NCI-H2227 (cell line): Measurements from ENCODE around the gene ZC3H4.
"Not testable (repeated sequence)": the region's sequence is repeated elsewhere in the genome, so short reads cannot be mapped to it uniquely, and the experiment has no call there.

Experiments
- DNase-seq: peaks from one replicate; lab custom pipeline; 2025; ENCODE audit not compliant: unreplicated experiment; lab: John Stamatoyannopoulos, UW

Gene ZC3H4

DNA sequence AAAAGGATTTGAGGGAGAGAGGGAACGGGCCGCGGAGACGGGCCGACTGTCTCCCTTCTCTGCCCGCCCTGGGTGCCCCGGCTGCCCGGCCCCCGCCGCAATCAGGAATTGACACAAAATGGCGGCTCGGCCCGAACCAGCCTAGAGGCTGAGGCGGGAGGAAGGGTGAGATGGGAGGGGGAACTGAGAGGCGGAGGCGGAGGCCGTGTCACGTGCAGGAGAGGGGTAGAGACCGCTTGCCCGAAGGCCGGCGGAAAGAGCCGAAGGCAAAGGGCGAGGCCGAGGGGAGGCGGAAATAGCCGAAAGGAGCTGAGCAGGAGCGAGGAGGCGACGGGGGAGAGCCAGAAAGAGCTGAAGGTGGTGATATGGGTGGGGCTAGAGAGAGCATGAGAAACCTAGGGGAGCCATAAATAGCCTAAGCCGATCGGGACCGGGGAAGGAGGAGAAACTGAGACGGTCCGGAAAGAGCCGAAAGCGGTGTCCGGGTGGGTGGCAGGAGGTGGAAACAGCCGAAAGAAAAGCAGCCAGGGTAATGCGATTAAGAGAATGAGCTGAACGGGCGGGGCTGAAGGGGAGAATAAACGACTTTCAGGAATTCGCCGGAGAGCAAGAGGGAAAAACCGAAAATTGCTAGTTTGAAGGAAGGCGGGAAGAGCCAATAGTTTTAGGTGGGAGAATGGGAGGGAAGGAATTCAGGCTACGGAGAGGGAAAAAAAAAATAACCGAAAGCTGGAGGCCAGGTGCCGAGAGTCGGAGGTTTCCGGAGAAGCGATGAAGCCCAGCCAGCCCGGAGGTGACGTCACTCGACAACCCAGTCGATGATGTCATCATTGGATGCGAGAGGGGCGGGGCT lies at the start of gene ZC3H4:
TSS of gene ZC3H4 (minus strand) at position 780 of the 853 bp plus-strand sequence. CDS start 1,192 bp downstream, outside the sequence.
- DNase-seq, result peak; percentile 97

DNA sequence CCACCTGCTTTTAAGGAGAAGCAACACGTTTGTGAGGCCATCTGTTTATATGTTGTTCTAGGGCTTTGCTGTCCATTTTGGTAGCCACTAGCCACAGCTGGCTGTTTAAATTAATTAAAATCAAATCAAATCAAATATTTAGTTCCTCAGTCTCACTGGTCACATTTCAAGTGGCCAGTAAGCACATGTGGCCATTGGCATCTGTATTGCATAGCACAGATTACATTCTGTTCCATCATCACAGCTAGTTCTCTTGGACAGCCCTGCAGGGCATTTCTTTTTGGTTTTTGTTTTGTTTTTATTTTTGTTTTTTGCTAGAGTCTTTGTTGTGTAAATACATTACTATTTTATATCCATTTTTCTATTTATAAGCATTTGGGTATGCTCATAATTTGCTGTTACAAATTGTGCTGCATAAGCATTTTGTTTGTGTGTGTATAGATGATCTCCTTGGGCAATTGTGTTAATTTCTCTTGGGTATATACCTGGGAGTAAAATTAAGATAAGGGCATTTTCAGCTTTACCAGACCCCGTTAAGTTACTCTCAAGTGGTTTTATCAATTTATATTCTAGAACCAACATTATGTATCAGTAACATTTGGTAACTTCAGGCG lies 48.4 kb upstream of the ZC3H4 start:
- no peak for DNase-seq

DNA sequence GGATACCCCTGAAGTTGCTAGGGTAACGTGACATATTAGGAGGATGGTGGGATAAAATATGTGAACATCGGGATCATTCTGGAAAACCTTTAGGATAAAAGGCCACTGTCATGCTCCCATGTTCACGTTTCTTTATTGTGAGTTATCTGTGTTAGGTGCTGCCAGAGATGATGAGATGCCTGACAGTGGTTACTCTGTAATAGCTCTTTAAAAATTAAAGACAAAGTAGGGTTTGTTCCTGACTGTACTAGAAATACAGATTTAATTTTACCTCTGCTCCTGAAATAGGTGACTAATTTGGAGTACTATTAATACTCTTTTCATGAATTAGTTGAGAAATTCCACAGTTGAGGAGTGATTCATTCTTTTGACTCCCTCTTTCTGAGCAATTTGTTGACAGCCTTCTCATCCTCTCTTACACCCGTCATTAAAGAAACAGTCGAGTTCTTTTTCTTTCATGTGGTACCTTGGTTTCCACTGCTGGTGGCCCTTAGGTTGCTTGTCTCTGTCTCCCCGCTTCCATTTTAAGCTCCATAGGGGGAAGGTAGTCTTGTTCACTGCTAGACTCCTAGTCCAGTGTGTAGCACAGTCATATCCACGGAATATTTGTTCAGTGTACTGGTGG lies 45.4 kb upstream of the ZC3H4 start:
- DNase-seq, result no peak

DNA sequence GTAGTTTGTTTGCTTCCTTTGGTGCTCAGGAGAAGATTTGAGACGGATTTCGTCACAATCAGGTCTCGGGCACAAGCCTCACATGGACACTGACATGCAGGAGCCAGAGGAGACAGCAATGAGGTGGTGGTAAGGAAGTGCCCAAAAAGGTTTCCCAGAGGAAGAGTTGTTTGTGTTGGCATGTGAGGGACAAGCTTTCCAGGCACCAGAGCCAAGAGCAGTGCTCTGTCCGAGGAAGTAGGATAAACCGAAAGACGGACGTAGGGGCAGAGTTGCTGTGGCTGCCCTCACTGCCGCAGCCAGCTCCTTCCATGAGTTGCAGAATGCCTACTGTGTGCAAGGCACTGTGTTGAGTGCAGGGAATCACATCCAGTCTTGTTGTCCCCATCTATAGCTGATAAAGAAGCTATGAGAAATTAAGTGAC lies 44.8 kb upstream of the ZC3H4 start:
- DNase-seq, result no peak

DNA sequence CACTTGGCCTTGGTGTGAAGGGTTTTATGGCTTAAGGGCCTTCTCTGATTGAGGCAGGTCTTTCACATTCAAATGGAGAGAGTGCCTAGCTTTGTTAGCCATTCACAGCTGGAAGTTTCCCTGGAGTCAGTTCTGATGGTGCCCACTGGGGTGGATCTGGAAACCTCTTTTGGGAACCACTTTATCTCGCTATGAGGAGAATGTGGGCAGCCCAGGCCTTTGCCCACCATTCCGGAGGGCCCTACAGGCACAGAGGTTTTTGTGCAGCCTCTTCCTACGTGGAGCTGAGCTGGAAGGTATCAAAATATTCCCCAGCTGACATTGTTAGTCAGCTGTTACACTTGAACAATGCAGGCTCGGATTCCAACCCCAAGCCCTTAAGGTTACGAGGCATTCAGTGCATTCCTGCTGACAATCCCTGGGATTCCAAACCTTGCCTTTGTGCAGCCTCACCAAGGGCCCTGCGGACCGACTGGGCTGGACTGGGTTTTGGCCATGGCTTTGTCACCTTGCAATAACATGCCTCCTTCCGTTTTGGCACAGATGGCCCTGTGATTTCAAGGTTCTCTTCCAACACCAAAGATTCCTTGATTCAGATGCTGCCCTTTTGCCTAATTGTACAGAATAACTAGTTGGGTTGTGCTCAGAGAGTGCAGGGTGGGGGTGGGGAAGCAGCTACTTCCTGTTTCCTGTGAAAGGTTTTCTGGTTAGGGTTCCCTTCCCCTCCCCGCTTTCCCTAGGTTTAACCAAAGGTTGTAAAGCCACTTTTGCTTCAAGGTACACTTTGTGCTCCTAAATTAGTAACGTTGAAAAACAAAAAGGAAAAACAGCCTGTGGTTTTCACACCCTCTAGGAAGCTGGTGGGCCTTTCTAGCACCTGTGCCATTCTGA lies 44.1 kb upstream of the ZC3H4 start:
- peak; percentile 55 for DNase-seq

DNA sequence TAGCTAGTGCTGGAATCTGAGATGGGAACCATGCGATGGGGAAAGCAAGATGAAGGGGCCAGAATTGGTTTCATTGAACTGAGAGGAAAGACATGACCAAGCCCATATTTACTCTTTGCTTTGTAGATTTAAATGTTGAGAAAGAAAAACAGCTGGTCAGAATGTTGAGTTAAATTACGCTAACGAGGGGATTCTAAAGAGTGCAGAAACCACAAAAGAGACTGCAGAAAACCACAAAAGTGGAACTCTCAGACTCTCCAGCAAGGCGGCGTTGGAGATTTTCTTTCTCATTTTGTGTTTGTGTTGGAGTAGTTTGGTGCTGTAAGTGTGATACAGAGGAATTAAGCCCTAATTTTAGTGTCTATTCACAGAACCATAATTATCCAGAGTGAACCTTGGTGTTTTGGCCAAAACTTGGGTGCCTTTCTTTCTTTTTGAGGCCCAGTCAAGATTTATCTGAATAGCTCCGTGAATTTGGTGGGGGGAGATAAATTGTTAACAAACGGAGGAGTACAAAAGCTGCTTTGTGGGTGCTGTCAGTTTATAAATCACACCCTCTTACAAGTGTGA lies 43.4 kb upstream of the ZC3H4 start:
- no peak for DNase-seq

DNA sequence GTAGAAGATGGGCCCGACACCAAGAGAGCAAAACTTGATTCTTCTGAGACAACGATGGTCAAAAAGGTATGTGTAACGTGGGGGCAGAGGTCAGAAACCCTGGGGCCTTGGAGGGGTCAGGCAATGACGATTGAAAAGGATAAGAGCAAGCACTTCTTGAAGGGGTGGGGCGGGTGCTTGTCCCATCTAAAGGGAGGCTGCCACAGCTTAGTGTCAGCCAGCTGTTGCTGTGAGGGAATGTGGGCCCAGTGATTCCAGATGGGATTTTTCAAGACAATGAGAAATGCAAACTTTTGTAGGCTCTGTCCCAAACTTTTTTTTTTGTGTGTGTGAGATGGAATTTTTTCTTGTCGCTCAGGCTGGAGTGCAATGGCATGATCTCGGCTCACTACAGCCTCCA lies 41.6 kb upstream of the ZC3H4 start:
- DNase-seq, result no peak

DNA sequence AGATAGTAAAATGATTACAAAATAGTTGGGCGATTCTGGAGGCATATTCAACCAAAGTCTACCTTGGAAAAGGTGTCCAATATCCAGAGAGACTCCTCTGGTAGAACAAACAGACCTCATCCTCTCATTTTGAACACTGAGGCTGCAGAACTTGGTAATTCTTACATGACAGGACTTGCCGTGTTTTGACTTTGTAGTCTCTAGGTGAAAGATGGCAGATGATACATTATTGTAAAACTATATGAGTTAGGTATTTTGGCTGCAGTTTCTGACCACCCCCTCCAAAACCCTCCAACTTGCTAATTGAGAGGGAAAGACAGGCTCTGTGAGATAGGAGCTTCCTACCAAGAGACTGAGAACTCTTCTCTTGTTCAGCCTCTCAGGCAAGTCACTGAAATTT lies 39.7 kb upstream of the ZC3H4 start:
- DNase-seq, result no peak

DNA sequence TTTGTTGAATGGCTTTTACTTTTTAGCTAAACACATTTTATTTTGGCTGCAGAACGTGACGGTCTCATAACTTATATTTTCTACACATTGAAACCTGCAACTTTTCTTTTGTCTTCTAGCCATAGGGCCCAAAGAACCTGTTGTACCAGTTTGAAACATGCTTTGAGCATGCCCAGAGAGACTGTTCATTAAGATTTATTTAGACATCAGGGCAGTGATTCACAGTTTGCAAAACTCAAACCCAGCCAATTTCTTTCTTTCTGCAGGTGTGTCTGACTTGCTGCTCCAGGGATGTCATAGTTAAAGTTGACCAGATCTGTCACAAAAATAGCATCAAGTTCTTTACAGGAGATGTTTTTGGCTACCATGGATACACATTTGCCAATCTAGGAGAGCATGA lies 39.1 kb upstream of the ZC3H4 start:
- no peak for DNase-seq

DNA sequence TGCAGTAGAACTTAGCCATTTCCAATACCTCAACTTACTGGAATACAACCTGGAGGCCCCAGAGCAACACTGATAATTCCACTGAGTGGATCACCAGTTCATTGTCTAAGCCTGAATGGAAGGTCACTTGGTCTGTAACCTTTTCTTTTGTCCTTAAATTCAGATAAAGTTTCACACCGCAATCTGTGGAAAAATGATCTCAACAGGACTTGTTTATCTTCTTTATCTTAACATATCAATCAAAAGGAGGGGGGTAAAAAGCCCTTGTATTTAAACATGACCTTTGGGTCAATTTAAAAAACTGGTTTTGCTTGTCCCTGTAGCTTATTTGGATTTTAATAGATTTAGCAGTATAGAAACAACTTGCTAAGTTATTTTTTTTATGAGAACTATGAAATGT lies 38.6 kb upstream of the ZC3H4 start:
- DNase-seq, result no peak

DNA sequence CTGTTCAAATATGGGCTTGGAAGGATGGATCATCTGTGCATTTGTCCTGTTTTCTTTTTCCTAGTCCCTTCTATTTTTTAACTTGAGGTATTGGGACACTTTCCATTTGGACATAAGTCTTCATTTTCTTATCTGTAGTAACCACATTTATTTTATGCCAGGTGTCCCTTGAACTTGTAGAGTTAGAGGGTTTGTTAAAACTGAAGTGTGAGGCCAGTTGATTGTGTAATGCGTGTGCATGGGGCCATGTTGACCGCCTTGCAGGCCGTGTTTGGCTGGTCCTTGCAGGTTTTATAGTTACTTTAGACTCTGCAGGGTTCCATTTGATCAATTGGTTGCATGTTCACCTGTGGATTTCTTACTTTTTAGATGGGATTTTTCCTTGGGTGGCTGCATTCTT lies 38.1 kb upstream of the ZC3H4 start:
- no peak for DNase-seq

DNA sequence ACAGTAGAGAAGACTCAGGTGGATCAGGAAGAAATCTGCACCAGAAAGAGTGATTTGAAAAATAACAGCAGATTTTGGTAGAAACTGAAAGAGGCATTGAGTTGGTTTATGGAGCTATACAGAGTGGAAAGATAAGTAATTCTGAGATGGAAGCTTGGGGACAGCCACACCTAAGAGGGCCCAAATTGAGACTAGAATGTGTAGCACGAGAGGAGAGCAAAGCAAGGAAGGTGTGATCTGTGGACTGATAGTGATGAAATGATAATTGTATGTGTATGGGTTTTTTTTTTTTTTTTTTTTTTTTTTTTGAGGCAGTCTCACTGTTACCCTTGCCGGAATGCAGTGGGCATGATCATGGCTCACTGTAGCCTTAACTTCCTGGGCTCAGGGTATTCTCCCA lies 33.3 kb upstream of the ZC3H4 start:
- DNase-seq, result no peak

DNA sequence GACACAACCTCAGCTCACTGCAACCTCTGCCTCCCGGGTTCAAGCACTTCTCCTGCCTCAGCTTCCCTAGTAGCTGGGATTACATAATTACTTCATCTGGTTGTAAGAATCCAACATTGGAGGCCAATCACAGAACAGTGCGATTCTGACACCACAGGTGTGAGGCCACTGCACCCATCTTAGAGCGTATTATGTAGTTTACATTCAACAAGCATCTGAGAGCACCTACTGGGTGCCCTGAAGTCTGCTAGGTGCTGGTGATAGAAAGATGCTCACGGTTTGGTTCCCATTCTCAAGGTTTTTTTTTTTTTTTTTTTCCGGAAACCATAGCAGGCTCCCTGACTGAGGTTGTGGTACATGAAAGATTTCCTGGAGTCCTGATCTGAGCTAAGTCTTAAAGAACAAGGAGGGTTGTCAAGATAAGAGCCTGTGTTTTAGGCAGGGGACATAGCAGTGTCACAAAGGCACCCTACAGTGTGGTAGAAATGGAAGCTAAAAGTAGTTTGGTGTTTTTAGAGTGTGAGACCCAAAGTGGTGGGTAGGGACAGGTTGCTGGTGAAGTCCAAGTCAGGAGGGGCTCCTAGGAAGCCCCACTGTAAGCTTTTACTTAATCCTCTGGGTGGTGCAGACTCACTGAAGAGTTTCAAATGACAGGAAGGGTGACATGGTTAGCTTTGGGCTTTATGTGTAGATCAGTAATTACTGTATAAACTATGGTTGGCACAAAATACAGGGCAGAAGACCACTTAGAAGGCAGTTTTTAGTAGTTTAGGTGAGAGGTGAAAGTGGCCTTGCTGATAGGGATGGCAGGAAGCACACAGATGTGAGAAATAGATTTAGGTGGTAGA lies 32.3 kb upstream of the ZC3H4 start:
- DNase-seq, result no peak

DNA sequence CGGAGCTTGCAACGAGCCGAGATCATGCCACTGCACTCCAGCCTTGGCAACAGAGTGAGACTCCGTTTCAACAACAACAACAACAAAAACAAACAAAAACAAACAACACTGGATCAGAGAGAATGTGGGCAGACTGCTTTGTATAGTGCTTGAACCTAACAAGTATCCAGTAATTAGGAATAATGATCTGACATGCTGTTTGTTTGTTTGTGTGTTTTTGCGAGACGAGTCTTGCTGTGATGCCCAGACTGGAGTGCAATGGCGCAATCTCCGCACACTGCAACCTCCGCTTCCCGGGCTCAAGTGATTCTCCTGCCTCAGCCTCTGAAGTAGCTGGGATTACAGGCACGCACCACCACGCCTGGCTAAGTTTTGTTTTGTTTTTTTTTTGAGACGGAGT lies 31.1 kb upstream of the ZC3H4 start:
- no peak for DNase-seq

DNA sequence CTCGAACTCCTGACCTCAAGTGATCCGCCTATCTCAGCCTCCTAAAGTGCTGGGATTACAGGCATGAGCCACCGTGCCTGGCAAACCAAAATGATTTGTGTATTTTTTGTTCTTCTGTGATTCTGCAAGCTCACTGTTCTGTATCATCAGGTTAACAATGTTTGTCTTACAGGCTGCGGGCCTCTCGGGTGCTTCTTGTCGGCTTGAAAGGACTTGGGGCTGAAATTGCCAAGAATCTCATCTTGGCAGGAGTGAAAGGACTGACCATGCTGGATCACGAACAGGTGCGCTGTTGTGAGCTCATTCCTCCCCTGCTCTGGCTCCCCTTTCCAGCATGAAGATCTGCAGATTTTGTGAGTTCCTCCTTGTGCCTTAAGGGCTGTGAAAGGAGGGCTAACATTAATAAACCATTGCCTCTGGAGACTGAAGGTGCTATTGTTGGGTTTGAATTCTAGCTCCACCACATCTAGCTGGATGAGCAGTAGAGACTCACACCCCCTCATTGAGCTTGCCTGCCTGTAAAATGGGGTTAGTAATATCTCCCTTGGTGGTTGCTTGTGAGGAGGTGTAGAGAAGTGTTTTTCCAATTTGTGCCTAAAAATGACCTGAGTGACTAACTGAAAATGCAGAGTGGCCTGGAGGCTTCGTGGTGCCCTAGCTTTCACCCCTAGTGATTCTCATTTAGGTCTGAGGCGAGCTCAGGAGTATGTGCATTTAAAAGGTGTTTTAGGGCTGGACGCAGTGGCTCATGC lies 29.9 kb upstream of the ZC3H4 start:
- no peak for DNase-seq

DNA sequence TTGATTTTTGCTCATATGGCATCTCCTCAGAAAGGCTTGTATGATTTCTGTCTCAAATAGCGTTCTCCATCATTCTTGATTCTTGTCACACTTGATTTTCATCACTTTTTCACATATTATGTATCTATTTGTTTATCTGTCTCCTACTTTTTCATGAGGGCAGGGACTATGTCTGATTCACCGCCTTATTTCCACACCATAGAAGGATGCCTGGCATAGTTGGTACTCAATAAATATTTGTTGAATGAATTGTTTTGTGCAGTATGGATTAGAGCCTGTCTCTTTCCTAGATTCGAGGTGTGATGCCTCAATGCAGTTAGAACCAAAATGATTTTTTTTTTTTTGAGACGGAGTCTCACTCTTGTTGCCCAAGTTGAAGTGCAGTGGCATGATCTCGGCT lies 29.2 kb upstream of the ZC3H4 start:
- no peak for DNase-seq

DNA sequence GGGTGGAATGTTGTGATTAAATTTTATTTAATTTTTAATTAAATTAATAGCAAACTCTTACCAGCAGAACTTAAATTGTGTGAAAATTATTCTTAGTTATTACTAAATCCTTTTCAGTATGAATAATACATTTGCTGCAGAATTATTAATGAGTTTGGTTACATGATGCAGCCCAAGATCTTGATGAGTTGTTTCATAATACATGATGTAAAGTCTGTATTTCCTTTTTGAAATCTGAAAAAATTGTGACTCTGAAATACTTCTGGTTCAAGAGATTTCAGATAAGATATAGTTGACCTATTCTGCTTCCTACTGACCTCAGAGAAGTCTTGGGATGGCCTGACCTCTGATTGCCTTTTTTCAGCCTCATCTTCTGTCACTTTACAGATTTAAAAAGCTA lies 28.1 kb upstream of the ZC3H4 start:
- DNase-seq, result no peak

DNA sequence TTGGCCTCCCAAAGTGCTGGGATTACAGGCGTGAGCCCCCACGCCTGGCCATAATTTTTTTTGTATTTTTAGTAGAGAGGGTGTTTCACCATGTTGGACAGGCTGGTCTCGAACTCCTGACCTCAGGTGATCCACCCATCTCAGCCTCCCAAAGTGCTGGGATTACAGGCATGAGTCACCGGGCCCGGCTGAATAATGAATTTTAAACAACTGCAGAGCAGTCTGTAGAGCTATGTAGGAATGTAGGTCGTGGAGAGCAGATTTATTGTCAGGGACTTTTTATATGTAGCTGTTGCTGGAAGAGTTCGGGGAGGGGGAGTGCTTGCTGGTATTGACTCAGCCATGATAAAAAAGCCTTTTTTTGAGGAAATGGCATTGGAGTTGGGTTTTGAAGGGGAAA lies 27.7 kb upstream of the ZC3H4 start:
- DNase-seq, result not testable (repeated sequence)

DNA sequence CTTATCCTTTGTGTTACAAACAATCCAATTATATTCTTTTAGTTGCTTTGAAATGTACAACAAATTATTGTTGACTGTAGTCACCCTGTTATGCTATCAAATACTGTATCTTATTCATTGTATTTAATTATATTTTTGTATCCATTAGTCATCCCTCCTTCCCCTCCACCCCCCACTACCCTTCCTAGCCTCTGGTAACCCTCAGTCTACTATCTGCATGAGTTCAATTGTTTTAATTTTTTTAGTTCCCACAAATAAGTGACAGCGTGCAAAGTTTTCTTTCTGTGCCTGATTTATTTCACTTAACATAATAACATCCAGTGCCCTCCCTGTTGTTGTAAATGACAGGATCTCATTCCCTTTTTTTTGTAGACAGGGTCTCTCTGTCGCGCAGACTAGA lies 21.6 kb upstream of the ZC3H4 start:
- DNase-seq, result no peak
